HEK293 (cell line): Measurements from ENCODE around the gene TAF15.
A peak's percentile ranks its signal among the peaks of the same experiment; 100 is the strongest.

Experiments
- CTCF ChIA-PET: fragments of 350-600 bp; formaldehyde crosslinking; extraction: SDS; loops from one replicate; lab custom pipeline; 2021; ENCODE audit warnings: antibody characterized with exemption; lab: Yijun Ruan, JAX
- POLR2A ChIA-PET: fragments of 300-600 bp; formaldehyde crosslinking; extraction: SDS; loops from one replicate; lab custom pipeline; 2020; ENCODE audit warnings: antibody characterized with exemption, inconsistent platforms; lab: Yijun Ruan, JAX
- H3K27ac ChIP-seq: fragments of 200-500 bp; sonication (Bioruptor generic); 2 replicates; pipeline ENCODE4 v1.5.1; 2014; ENCODE audit warnings: low read depth, low read length, control low read depth, inconsistent platforms; ENCODE audit errors: extremely low read depth
- H3K36me3 ChIP-seq, 2 experiments: fragments of 200-500 bp in 1 of 2; sonication (Bioruptor generic) in 1 of 2; 1 replicate in 1 of 2; 2 replicates in 1 of 2; pipeline ENCODE4 v1.5.1; 2014 to 2017; ENCODE audit warnings: inconsistent platforms in 2 of 2, low read length in 2 of 2; ENCODE audit not compliant: control insufficient read depth in 2 of 2, insufficient read depth in 1 of 2
- H3K4me1 ChIP-seq: fragments of 200-500 bp; sonication (Bioruptor generic); 2 replicates; pipeline ENCODE4 v1.5.1; 2014; ENCODE audit warnings: mild to moderate bottlenecking, low read length, inconsistent platforms; ENCODE audit not compliant: control insufficient read depth, insufficient read depth
- H3K4me3 ChIP-seq: 2 replicates; pipeline ENCODE4 v1.5.1; 2011; ENCODE audit warnings: low read depth, mild to moderate bottlenecking, control low read depth, low read length, moderate library complexity
- H3K9me3 ChIP-seq: fragments of 200-500 bp; sonication (Bioruptor generic); 2 replicates; pipeline ENCODE4 v1.5.1; 2014; ENCODE audit warnings: low read depth, low read length, inconsistent platforms; ENCODE audit not compliant: control insufficient read depth, insufficient read depth
- ATF2 ChIP-seq: fragments of 450-650 bp; formaldehyde crosslinking; IDR thresholded peaks from 2 replicates; pipeline ENCODE4 v1.5.1; 2016; ENCODE audit warnings: missing biosample characterization, missing genetic modification characterization, low read depth
- BCL11B ChIP-seq: fragments of 450-650 bp; formaldehyde crosslinking; IDR thresholded peaks from 2 replicates; pipeline ENCODE4 v1.5.1; 2016; ENCODE audit warnings: low read depth, missing biosample characterization, missing genetic modification characterization
- CTCF ChIP-seq: fragments of 450-650 bp; formaldehyde crosslinking; IDR thresholded peaks from 2 replicates; pipeline ENCODE4 v1.5.1; 2016; ENCODE audit warnings: missing biosample characterization, missing genetic modification characterization
- GFI1B ChIP-seq: fragments of 450-650 bp; formaldehyde crosslinking; IDR thresholded peaks from 2 replicates; pipeline ENCODE4 v1.5.1; 2016; ENCODE audit warnings: missing biosample characterization, missing genetic modification characterization
- PRDM1 ChIP-seq: fragments of 450-650 bp; formaldehyde crosslinking; IDR thresholded peaks from 2 replicates; pipeline ENCODE4; 2016; ENCODE audit warnings: missing biosample characterization, missing genetic modification characterization
- REST ChIP-seq: fragments of 450-650 bp; formaldehyde crosslinking; IDR thresholded peaks from 2 replicates; pipeline ENCODE4 v1.5.1; 2016; ENCODE audit warnings: missing biosample characterization, missing genetic modification characterization
- SALL2 ChIP-seq: fragments of 450-650 bp; formaldehyde crosslinking; IDR thresholded peaks from 2 replicates; pipeline ENCODE4 v1.5.0; 2017; ENCODE audit warnings: missing biosample characterization, mild to moderate bottlenecking, missing genetic modification characterization, borderline replicate concordance
- ZBTB26 ChIP-seq: fragments of 450-650 bp; formaldehyde crosslinking; optimal IDR thresholded peaks from 2 replicates; pipeline ENCODE3; 2016; ENCODE audit warnings: missing biosample characterization, mild to moderate bottlenecking, missing genetic modification characterization
- ZFP37 ChIP-seq: fragments of 450-650 bp; formaldehyde crosslinking; IDR thresholded peaks from 2 replicates; pipeline ENCODE4 v1.5.1; 2016; ENCODE audit warnings: missing biosample characterization, missing genetic modification characterization
- ZNF121 ChIP-seq: fragments of 450-650 bp; formaldehyde crosslinking; IDR thresholded peaks from 2 replicates; pipeline ENCODE4 v1.5.1; 2016; ENCODE audit warnings: missing biosample characterization, missing genetic modification characterization
- ZNF140 ChIP-seq: fragments of 450-650 bp; formaldehyde crosslinking; IDR thresholded peaks from 2 replicates; pipeline ENCODE4 v1.5.1; 2016; ENCODE audit warnings: missing biosample characterization, missing genetic modification characterization
- ZNF223 ChIP-seq: fragments of 450-650 bp; formaldehyde crosslinking; IDR thresholded peaks from 2 replicates; pipeline ENCODE4 v1.5.1; 2016; ENCODE audit warnings: missing biosample characterization, missing genetic modification characterization
- ZNF280D ChIP-seq: fragments of 450-650 bp; formaldehyde crosslinking; IDR thresholded peaks from 2 replicates; pipeline ENCODE4 v1.5.1; 2016; ENCODE audit warnings: missing biosample characterization, missing genetic modification characterization
- ZNF354C ChIP-seq: fragments of 450-650 bp; formaldehyde crosslinking; IDR thresholded peaks from 2 replicates; pipeline ENCODE4 v1.5.1; 2016; ENCODE audit warnings: missing biosample characterization, missing genetic modification characterization, low read depth, borderline replicate concordance
- ZNF37A ChIP-seq: fragments of 450-650 bp; IDR thresholded peaks from 2 replicates; pipeline ENCODE4 v1.5.1; 2018; ENCODE audit warnings: missing biosample characterization, missing genetic modification characterization
- ZNF416 ChIP-seq: fragments of 450-650 bp; formaldehyde crosslinking; IDR thresholded peaks from 2 replicates; pipeline ENCODE4 v1.5.1; 2016; ENCODE audit warnings: missing biosample characterization, missing genetic modification characterization
- ZNF433 ChIP-seq: fragments of 450-650 bp; formaldehyde crosslinking; IDR thresholded peaks from 2 replicates; pipeline ENCODE4 v1.5.1; 2016; ENCODE audit warnings: missing biosample characterization, missing genetic modification characterization, low read depth
- ZNF610 ChIP-seq: fragments of 450-650 bp; formaldehyde crosslinking; IDR thresholded peaks from 2 replicates; pipeline ENCODE4 v1.5.1; 2016; ENCODE audit warnings: missing biosample characterization, missing genetic modification characterization, borderline replicate concordance
- ZNF621 ChIP-seq: fragments of 450-650 bp; formaldehyde crosslinking; IDR thresholded peaks from 2 replicates; pipeline ENCODE4 v1.5.1; 2017; ENCODE audit warnings: missing biosample characterization, missing genetic modification characterization
- ZNF626 ChIP-seq: fragments of 450-650 bp; sonication (Bioruptor Pico); formaldehyde crosslinking; IDR thresholded peaks from 2 replicates; pipeline ENCODE4 v1.5.1; 2018; ENCODE audit warnings: missing biosample characterization, missing genetic modification characterization, inconsistent platforms
- ZNF658 ChIP-seq: fragments of 450-650 bp; formaldehyde crosslinking; IDR thresholded peaks from 2 replicates; pipeline ENCODE4; 2016; ENCODE audit warnings: missing biosample characterization, missing genetic modification characterization
- ZNF76 ChIP-seq: fragments of 450-650 bp; formaldehyde crosslinking; IDR thresholded peaks from 2 replicates; pipeline ENCODE4; 2016; ENCODE audit warnings: low read depth, missing biosample characterization, missing genetic modification characterization, borderline replicate concordance
- ZSCAN30 ChIP-seq: fragments of 450-650 bp; IDR thresholded peaks from 2 replicates; pipeline ENCODE4 v1.5.1; 2018; ENCODE audit warnings: missing biosample characterization, mild to moderate bottlenecking, missing genetic modification characterization, moderate library complexity
- ZXDB ChIP-seq: fragments of 450-650 bp; formaldehyde crosslinking; IDR thresholded peaks from 2 replicates; pipeline ENCODE4 v1.5.1; 2016; ENCODE audit warnings: missing biosample characterization, missing genetic modification characterization

Gene TAF15

GRCh38 chr17:35849469-35850348, 40.4 kb downstream of the TAF15 start (continued):
- TF ChIP-seq ZSCAN30 (tag by site-specific recombination): no peak
- TF ChIP-seq ZNF626 (tag by site-specific recombination): no peak
- TF ChIP-seq ZNF37A (tag by site-specific recombination): no peak
- no peak for TF ChIP-seq ZNF76 (tag by site-specific recombination)
- TF ChIP-seq ZNF621 (tag by site-specific recombination): no peak
- no peak for TF ChIP-seq ZNF223 (tag by site-specific recombination)
- no peak for TF ChIP-seq ZNF433
- peak; percentile 76 for TF ChIP-seq CTCF (tag by site-specific recombination)
- no peak for TF ChIP-seq SALL2 (tag by site-specific recombination)
- peak; percentile 34; the same call in 1 of the 2 replicates for TF ChIP-seq PRDM1 (tag by site-specific recombination)
- TF ChIP-seq BCL11B: no peak
- TF ChIP-seq ZNF610: no peak
- TF ChIP-seq ZFP37 (tag by site-specific recombination): no peak
- no peak for TF ChIP-seq ZXDB (tag by site-specific recombination)

- Histone ChIP-seq H3K27ac (no peak overlapping the region), H3K4me3 (no peak overlapping the region), H3K36me3 (peaks cover 20 to 70% of the 10 kb centered on the region in 2 experiments), H3K9me3 (no peaks in the 10 kb centered on the region), H3K4me1 (no peaks in the 10 kb centered on the region)
- ChIA-PET POLR2A (interaction anchor here (1.0 kb wide), 1 partner anchor 43 kb away, joined by 3 read pairs; no protein-coding TSS in a partner anchor), CTCF (interaction anchor here (0.6 to 1.5 kb wide), 2 partner anchors 14 to 293 kb away, joined by 4 to 6 read pairs; no protein-coding TSS in a partner anchor)
- TF ChIP-seq ZBTB26 (tag by site-specific recombination): no peak
- TF ChIP-seq ZNF354C: no peak
- TF ChIP-seq GFI1B (tag by site-specific recombination): no peak
- no peak for TF ChIP-seq ZNF658
- TF ChIP-seq ZNF140: no peak
- TF ChIP-seq REST (tag by site-specific recombination): no peak
- TF ChIP-seq ZNF280D (tag by site-specific recombination): no peak
- TF ChIP-seq ZNF121 (tag by site-specific recombination): no peak
- no peak for TF ChIP-seq ATF2 (tag by site-specific recombination)
- TF ChIP-seq ZNF416 (tag by site-specific recombination): no peak
Measured at GRCh38 chr17:35855965-35856364, 46.7 kb downstream of the TAF15 start.
